Measurements from ENCODE around the gene TMEM150A. TPM values are rescaled to one million over a fixed set of nuclear protein-coding genes. Genes with fewer than 3 reads are reported as not detected.

Gene TMEM150A
- polyA plus RNA-seq, 1 donor from 2014 or later = 8.4 TPM

DNA sequence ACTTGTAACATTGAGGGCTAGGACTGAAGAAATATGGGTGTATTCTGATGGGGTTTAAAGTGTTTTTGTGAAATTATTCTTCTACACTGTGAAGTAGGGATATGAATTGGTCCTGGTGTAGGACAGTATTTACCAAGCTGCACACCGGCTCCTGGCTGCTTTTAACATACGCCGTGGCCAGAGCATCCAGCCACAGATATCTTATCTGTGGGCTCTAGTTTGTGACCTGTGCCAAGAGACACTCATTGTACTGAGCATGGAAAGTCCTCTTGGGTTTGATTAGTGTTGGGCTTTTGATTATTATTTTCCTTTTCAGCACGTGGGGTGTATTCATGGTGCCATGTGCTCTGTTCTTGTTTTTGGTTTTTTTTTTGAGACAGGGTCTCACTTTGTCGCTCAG lies 21.5 kb upstream of the TMEM150A start:
- Histone ChIP-seq H3K9me3 (ENCODE audit: low read length) (no peaks in the 10 kb centered on the region), H3K36me3 (ENCODE audit: insufficient read depth, low read length) (no peaks in the 10 kb centered on the region), H2AFZ (ENCODE audit: low read depth, low read length) (no peak overlapping the region), H3K27me3 (ENCODE audit: insufficient read depth, low read depth, low read length) (no peaks in the 10 kb centered on the region), H3F3A (ENCODE audit: insufficient read depth, low read length, poor library complexity, severe bottlenecking) (no peaks in the 10 kb centered on the region), H3K27ac (ENCODE audit: low read length) (no peak overlapping the region), H3K9ac (ENCODE audit: low read length) (no peak overlapping the region), H4K20me1 (ENCODE audit: insufficient read depth) (no peaks in the 10 kb centered on the region), H3K4me3 (ENCODE audit: low read length) (no peak overlapping the region), H3K9me2 (ENCODE audit: insufficient read depth, low read length) (no peaks in the 10 kb centered on the region), H3K4me2 (ENCODE audit: low read length) (no peak overlapping the region), H3K79me2 (replicated peaks; ENCODE audit: insufficient read depth, low read length) (peaks cover 6% of the 10 kb centered on the region)
- no peak for TF ChIP-seq REST (IDR thresholded peaks at IDR 0.05; ENCODE audit: borderline replicate concordance)
- TF ChIP-seq POLR2AphosphoS5 (IDR thresholded peaks at IDR 0.05) = no peak
- TF ChIP-seq MXI1 (conservative IDR thresholded peaks at IDR 0.05; ENCODE audit: poor library complexity, severe bottlenecking) = no peak

DNA sequence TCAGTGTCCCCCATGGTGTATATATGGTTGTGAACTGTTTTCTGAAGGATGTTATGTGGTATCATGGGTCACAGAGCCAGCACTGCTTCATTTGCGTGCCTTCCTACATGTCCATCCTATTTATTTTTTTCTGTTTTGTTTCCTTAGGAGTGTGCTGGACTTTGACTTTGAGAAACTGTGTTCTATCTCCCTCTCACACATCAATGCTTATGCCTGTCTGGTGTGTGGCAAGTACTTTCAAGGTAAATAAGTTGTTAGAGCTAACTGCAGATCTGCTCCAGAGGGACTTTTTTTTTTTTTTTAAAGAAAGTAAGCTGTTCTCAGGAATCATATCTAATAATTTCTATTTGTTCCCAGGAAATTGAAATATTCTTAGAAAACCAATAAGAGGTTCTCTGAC lies 18.8 kb upstream of the TMEM150A start:
- Histone ChIP-seq H3K9ac (ENCODE audit: low read length) (no peak overlapping the region), H3F3A (ENCODE audit: insufficient read depth, low read length, poor library complexity, severe bottlenecking) (no peaks in the 10 kb centered on the region), H3K4me2 (ENCODE audit: low read length) (no peak overlapping the region), H3K27ac (ENCODE audit: low read length) (no peak overlapping the region), H3K9me2 (ENCODE audit: insufficient read depth, low read length) (no peaks in the 10 kb centered on the region), H3K4me3 (ENCODE audit: low read length) (no peak overlapping the region), H3K9me3 (ENCODE audit: low read length) (no peaks in the 10 kb centered on the region), H3K79me2 (replicated peaks; ENCODE audit: insufficient read depth, low read length) (peaks cover 20% of the 10 kb centered on the region), H2AFZ (ENCODE audit: low read depth, low read length) (no peak overlapping the region), H3K27me3 (ENCODE audit: insufficient read depth, low read depth, low read length) (no peaks in the 10 kb centered on the region), H3K36me3 (ENCODE audit: insufficient read depth, low read length) (no peaks in the 10 kb centered on the region), H4K20me1 (ENCODE audit: insufficient read depth) (no peaks in the 10 kb centered on the region)
- TF ChIP-seq TAF1 (IDR thresholded peaks at IDR 0.05; ENCODE audit: low read depth) = no peak
- no peak for TF ChIP-seq MXI1 (conservative IDR thresholded peaks at IDR 0.05; ENCODE audit: poor library complexity, severe bottlenecking)
- TF ChIP-seq EZH2 (IDR thresholded peaks at IDR 0.05; ENCODE audit: borderline replicate concordance, insufficient read depth, low read length, poor library complexity, severe bottlenecking) = no peak
- TF ChIP-seq SMC3 (conservative IDR thresholded peaks at IDR 0.05; ENCODE audit: poor library complexity) = no peak
- no peak for TF ChIP-seq EP300 (conservative IDR thresholded peaks at IDR 0.05; ENCODE audit: poor library complexity, severe bottlenecking)
- no peak for TF ChIP-seq CTCF (IDR thresholded peaks at IDR 0.05; ENCODE audit: poor library complexity, severe bottlenecking)
- TF ChIP-seq RAD21 (conservative IDR thresholded peaks at IDR 0.05) = no peak
- TF ChIP-seq POLR2AphosphoS5 (IDR thresholded peaks at IDR 0.05) = no peak
- TF ChIP-seq REST (IDR thresholded peaks at IDR 0.05; ENCODE audit: borderline replicate concordance) = no peak
